GM18502 (cell line): Measurements from ENCODE around the gene ESCO1.
"Not testable (repeated sequence)": the region's sequence is repeated elsewhere in the genome, so short reads cannot be mapped to it uniquely, and the experiment has no call there.

Experiments
- ATAC-seq: cut with Tn5 transposase; IDR thresholded peaks from one replicate; pipeline ENCODE4 v1.9.1; 2021; ENCODE audit warnings: mild to moderate bottlenecking; ENCODE audit not compliant: unreplicated experiment, poor library complexity

ESCO1 gene

GRCh38 chr18:21593540-21594257 lies 6.8 kb downstream of the ESCO1 start:
- ATAC-seq = no peak

- not testable (repeated sequence) for ATAC-seq
Measured at GRCh38 chr18:21592361-21592760, 8.1 kb downstream of the ESCO1 start.

DNA sequence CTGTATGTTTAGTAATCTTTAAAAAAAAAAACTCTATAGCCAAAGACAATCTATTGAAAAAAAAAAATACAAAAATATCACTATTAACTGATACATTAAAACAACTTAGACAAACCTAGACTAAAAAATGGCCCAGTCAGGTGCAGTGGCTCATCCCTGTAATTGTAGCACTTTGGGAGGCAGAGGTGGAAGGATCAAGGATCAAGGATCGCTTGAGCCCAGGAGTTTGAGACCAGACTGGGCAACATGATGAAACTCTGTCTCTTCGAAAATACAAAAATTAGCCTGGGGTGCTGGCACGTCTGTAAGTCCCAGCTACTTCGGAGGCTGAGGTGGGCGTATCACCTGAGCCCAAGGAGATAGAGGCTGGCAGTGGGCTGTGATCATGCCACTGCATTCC lies 16.1 kb downstream of the ESCO1 start:
- no peak for ATAC-seq

- no peak for ATAC-seq
Measured at GRCh38 chr18:21575656-21576055, 24.8 kb downstream of the ESCO1 start.

DNA sequence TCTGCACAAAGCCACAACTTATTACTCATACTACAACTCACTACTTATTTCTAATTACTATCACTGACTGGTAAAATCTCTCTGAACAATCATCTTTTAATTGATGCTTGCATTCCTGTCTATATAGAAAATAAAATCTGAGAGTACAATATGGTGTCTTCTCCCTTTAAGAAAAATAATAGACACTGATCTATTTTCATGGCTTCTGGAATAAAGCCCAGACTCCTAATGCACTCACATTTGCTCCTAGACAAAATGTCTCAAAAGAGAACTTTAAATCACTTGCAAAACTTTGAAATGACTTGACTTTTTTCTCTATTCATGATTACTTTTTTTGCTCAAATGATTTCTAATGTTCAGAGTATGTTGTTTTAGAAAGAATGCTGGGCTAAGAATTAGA lies 28.7 kb downstream of the ESCO1 start:
- ATAC-seq = no peak

- ATAC-seq = no peak
Measured at GRCh38 chr18:21559195-21559594, 41.3 kb downstream of the ESCO1 start.

DNA sequence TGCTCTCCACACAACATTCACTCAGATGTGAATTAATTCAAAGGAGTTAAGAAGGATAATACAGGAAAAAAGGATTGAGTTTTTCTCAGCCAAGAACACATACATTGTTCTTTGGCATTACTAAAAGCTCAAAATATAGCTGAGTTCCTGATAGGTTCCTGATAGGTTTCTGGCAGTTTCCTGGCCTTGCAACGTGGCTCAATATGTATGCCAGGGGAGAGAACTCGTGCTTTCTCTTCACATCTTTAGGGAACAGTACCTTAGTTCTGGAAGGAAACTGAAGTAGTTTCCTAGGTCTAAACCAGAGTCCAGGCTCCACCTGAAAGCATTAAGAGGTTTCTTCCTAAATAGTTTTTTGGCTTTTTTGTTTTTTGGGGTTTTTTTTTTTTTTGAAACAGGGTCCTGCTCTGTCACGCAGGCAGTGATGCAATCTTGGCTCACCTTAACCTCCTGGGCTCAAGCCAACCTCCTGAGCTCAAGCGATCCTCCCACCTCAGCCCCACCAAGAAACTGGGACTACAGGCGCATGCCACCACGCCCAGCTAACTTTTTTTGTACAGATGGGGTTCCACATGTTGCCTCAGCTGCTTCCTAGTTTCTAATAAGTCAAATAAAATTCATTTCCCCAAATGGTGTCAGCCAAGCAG lies 42.8 kb downstream of the ESCO1 start:
- no peak for ATAC-seq

GRCh38 chr18:21550510-21550970 lies 50.0 kb downstream of the ESCO1 start:
- no peak for ATAC-seq

- ATAC-seq = no peak
Measured at GRCh38 chr18:21548647-21549046, 51.9 kb downstream of the ESCO1 start.

DNA sequence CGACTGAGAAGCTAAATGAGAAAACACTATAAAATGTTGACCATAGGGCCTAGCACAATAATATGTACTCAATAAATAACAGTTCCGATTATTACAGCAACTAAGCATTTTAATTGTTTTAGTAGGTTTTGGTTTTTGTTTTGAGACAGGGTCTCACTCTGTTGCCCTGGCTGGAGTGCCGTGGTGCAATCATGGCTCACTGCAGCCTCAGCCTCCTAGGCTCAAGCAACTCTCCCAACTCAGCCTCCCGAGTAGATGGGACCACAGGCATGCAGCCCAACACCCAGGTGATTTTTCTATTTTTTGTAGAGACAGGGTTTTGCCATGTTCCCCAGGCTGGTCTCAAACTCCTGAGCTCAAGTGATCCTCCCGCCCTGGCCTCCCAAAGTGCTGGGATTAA lies 54.1 kb downstream of the ESCO1 start:
- no peak for ATAC-seq

DNA sequence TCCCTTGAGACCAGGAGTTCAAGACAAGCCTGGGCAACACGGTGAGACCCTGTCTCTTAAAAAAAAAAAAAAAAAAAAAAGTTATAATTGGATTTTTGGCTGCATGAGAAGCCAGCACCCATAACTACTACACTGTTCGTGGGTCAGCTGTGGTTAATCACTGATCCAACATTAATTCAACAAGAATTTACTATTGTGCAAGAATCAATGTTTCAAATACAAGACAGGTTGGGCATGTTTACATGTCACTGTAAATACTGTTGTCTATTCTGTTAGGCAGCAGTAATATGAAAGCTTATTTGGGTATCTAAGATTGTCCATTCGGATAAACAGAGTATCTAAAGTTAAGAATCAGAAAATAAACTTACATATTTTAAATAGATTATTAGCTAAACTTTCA lies 62.3 kb downstream of the ESCO1 start:
- ATAC-seq = no peak

GRCh38 chr18:21534327-21534726 lies 66.2 kb downstream of the ESCO1 start:
- no peak for ATAC-seq

GRCh38 chr18:21526463-21526862 lies 74.0 kb downstream of the ESCO1 start:
- ATAC-seq = no peak

- ATAC-seq = no peak
Measured at GRCh38 chr18:21525916-21526315, 74.6 kb downstream of the ESCO1 start.

DNA sequence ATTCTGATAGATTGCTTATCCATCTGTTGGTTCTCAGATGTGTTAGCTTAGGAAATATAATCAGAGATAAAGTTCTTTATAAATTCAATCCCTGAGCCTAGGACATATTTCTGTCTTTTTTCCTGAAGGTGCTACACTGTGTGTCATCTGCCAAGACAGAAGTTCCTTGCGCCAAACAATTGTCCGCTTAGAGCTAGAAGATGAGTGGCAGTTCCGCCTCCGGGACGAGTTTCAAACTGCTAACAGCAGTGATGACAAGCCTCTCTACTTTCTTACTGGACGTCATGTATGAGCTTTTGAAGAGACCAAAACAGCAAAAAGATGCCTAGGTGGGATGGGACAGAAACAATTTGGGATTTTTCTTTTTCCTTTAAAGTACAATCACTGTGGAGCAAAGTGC lies 78.0 kb downstream of the ESCO1 start:
- no peak for ATAC-seq

- no peak for ATAC-seq
Measured at GRCh38 chr18:21513741-21514140, 86.8 kb downstream of the ESCO1 start.

GRCh38 chr18:21513292-21513691 lies 87.2 kb downstream of the ESCO1 start:
- ATAC-seq = no peak

DNA sequence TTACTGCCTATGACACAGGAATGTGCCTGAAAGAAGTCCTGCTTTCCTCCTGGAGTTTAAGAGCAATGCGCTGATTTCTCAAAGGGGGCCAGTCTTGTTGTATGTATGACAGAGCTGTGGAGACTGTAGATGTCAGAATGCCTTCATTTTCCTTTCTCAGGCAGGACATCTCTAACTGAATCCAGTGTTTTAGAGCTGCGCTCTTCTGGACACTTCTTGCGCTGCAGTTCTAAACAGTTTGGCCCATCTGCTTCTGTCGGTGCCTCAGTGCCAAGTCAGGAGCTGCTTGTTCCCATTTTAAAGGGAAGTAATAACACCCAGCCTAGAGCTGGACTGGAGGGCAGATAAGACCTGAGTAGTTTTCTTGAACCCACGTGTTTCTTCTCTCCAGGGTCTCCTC lies 91.4 kb downstream of the ESCO1 start:
- ATAC-seq = no peak

DNA sequence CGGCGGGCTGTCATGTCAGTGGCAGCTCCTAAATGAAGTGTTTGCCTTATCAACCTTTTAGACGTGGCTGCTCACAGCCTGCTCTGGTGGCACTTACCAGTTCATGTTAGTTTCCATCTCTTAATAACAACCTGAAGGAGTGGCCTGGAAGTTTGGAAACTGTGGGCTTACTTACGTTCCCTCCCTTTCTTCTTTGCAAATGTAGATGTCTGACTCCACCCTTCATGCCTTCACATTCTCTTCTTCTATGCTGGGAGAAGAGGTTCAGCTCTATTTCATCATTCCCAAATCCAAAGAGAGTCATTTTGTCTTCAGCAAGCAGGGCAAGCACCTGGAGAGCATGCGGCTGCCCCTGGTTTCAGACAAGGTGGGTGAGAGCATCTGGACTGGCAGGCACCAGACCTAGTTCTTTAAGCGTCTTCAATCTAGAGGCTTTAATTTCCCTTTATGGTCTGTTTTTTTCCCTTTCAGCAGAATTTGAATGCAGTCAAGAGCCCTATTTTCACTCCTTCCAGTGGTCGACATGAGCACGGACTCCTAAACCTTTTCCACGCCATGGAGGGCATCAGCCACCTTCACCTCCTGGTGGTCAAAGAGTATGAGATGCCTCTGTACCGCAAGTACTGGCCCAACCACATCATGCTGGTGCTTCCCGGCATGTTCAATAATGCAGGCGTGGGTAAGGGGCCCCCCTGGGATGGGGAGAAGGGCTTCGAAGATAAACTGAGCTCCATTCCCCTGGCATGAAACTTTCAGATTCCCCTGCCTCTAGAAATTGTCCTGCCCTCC lies 92.4 kb downstream of the ESCO1 start:
- ATAC-seq = no peak

DNA sequence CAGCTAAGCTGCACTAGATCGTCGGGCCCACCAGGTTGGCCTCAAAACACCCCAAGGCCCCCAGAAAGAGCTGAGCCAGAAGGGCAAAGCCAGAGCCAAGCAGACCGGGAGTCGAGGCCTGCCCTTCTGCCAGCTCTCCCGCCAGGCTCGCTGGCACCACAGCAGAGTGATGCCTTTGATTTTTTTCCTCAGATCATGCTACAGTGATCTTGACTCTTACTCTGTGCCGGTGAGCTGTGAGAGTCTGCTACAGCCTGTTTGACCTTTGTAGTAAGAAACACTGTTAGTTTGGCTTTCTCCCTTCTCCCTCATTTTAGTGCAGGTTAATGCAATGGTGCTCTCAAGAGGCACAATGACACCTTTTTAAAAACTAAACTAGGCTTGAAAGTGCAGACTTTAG lies 97.8 kb downstream of the ESCO1 start:
- no peak for ATAC-seq

- ATAC-seq = no peak
Measured at GRCh38 chr18:21499997-21500396, 100.5 kb downstream of the ESCO1 start.
